HepG2 (cell line): ENCODE measurements around the gene MCTS1. TPM values are rescaled to one million over a fixed set of nuclear protein-coding genes. Genes with fewer than 3 reads are reported as not detected.
"Not testable (repeated sequence)": the region's sequence is repeated elsewhere in the genome, so short reads cannot be mapped to it uniquely, and the experiment has no call there.

ENCODE experiments used
- ATAC-seq: fragments of 200-7000 bp; cut with Tn5 transposase; 3 replicates; pipeline ENCODE4 v1.9.1; 2020; ENCODE audit warnings: mild to moderate bottlenecking, moderate library complexity
- BruUV-seq: library from RNA; stranded (reverse); fragments of 400-500 nt; replicated peaks from 2 replicates; lab custom pipeline; 2021; lab: Mats Ljungman, UMichigan
- CTCF ChIA-PET: fragments of 300-600 bp; formaldehyde crosslinking; extraction: SDS; loops from one replicate; lab custom pipeline; 2021; ENCODE audit warnings: low total read pairs, inconsistent platforms, low intra/inter-chr PET ratio; lab: Yijun Ruan, JAX
- POLR2A ChIA-PET: fragments of 350-600 bp; sonication (Branson Sonifier 250); formaldehyde crosslinking; loops from one replicate; lab custom pipeline; 2020; ENCODE audit warnings: antibody characterized with exemption, inconsistent platforms; lab: Yijun Ruan, JAX
- DNase-seq: peaks from one replicate; pipeline ENCODE4 v3.0.0-alpha.2; 2015; ENCODE audit warnings: low spot score
- FAIRE-seq: peaks from 3 replicates; lab custom pipeline; 2011; peaks lifted over from hg19 to GRCh38; lab: Jason Lieb, UNC
- H2AFZ ChIP-seq: one replicate; pipeline ENCODE4 v1.6.1; 2011; ENCODE audit warnings: low read length, inconsistent platforms
- H3K27ac ChIP-seq: fragments of 300-600 bp; 3 replicates; pipeline ENCODE4 v1.8.0; 2011; ENCODE audit warnings: mixed run types, mild to moderate bottlenecking, mixed read lengths, low read length, inconsistent platforms; ENCODE audit not compliant: insufficient read depth; ENCODE audit errors: extremely low read length
- H3K27me3 ChIP-seq, 2 experiments: fragments of 200-600 bp in 1 of 2; 2 replicates in 1 of 2; 3 replicates in 1 of 2; pipeline versions ENCODE4 v1.6.0 to v1.8.0; 2011; ENCODE audit warnings: low read length in 2 of 2, mild to moderate bottlenecking in 2 of 2, moderate library complexity in 2 of 2, inconsistent platforms in 1 of 2; ENCODE audit not compliant: insufficient read depth in 2 of 2, control insufficient read depth in 1 of 2
- H3K36me3 ChIP-seq, 2 experiments: fragments of 200-600 bp in 1 of 2; replicated peaks in 1 of 2; 2 replicates in 1 of 2; 3 replicates in 1 of 2; pipeline versions ENCODE4 v1.5.1 to v1.8.0; 2011; ENCODE audit warnings: low read length in 2 of 2, inconsistent platforms in 1 of 2; ENCODE audit not compliant: insufficient read depth in 2 of 2, control insufficient read depth in 1 of 2
- H3K4me1 ChIP-seq: 2 replicates; pipeline ENCODE4 v1.5.1; 2012; ENCODE audit warnings: low read length, inconsistent platforms; ENCODE audit not compliant: insufficient read depth
- H3K4me2 ChIP-seq: 2 replicates; pipeline ENCODE4 v1.6.0; 2011; ENCODE audit warnings: low read depth, low read length, inconsistent platforms
- H3K4me3 ChIP-seq, 3 experiments: fragments of 200-600 bp in 1 of 3; sonication (generic), shearing (Covaris generic) in 1 of 3; replicated peaks in 1 of 3; 2 replicates each; pipeline ENCODE4 v1.5.1; 2011 to 2016; ENCODE audit warnings: low read length in 3 of 3, inconsistent platforms in 2 of 3, low read depth in 2 of 3, mild to moderate bottlenecking in 2 of 3, control low read depth in 1 of 3, mixed read lengths in 1 of 3; ENCODE audit not compliant: insufficient read depth in 1 of 3
- H3K79me2 ChIP-seq: one replicate; pipeline ENCODE4 v1.6.1; 2011; ENCODE audit warnings: low read length, inconsistent platforms; ENCODE audit not compliant: insufficient read depth
- H3K9ac ChIP-seq: 2 replicates; pipeline ENCODE4 v1.6.0; 2011; ENCODE audit warnings: mild to moderate bottlenecking, low read depth, low read length, inconsistent platforms; ENCODE audit not compliant: insufficient read depth
- H3K9me3 ChIP-seq: 2 replicates; pipeline ENCODE4 v1.5.1; 2012; ENCODE audit warnings: mild to moderate bottlenecking, low read length
- H4K20me1 ChIP-seq: 2 replicates; pipeline ENCODE4 v1.6.0; 2011; ENCODE audit warnings: inconsistent platforms, mild to moderate bottlenecking, low read length, moderate library complexity; ENCODE audit not compliant: insufficient read depth
- IKZF1 ChIP-seq: fragments of 450-650 bp; IDR thresholded peaks from 2 replicates; pipeline ENCODE4 v1.7.1; 2016
- MAFF ChIP-seq: IDR thresholded peaks from 2 replicates; pipeline ENCODE4 v1.6.1; 2011; ENCODE audit warnings: low read depth, low read length, improper control_type of control experiment
- MLX ChIP-seq: IDR thresholded peaks from 2 replicates; pipeline ENCODE4 v1.6.1; 2016
- RFX5 ChIP-seq: IDR thresholded peaks from 2 replicates; pipeline ENCODE4 v1.6.1; 2011; ENCODE audit warnings: low read depth, low read length, improper control_type of control experiment
- TEF ChIP-seq: sonication (generic); formaldehyde crosslinking; IDR thresholded peaks from 2 replicates; pipeline ENCODE4 v1.5.0; 2020; ENCODE audit warnings: missing genetic modification reagents
- ZHX2 ChIP-seq, 2 experiments: sonication (generic) in 1 of 2; formaldehyde crosslinking in 1 of 2; IDR thresholded peaks; 2 replicates each; pipeline versions ENCODE4 v1.6.1 to v1.9.0; 2014 to 2022; ENCODE audit warnings: antibody characterized with exemption in 1 of 2, borderline replicate concordance in 1 of 2, inconsistent platforms in 1 of 2, low read depth in 1 of 2, missing genetic modification reagents in 1 of 2
- WGBS: methylation state at CpG from one replicate; pipeline ENCODE4 v1.1.6; 2017; ENCODE audit warnings: low lambda C conversion rate; 5-methylcytosine and 5-hydroxymethylcytosine counted together
- in situ Hi-C: cut with HindIII; loops from 2 replicates; pipeline ENCODE4 v1.10.0; 2017; ENCODE audit warnings: low pct_unique_long_range_greater_than_20kb; ENCODE audit not compliant: extremely low pct_ligation_motif_present
- intact Hi-C: fragments of 100-400 bp; cut with micrococcal nuclease; formaldehyde crosslinking; loops from one replicate; pipeline ENCODE4 v1.10.0; 2022; ENCODE audit not compliant: unreplicated experiment
- polyA plus RNA-seq, 8 experiments: library from polyadenylated mRNA; depleted of rRNA in 3 of 8; stranded (reverse) in 7 of 8; unstranded in 1 of 8; fragments of >200 nt; fragmentation: Illumina TruSeq in 4 of 8; extraction: Trizol in 4 of 8; gene quantifications; 2 replicates each; pipeline versions ENCODE4 v1.2.1 to v1.2.3, GENCODE V29; 2011 to 2016; ENCODE audit warnings: low read depth in 4 of 8, missing spikeins in 1 of 8, mixed read lengths in 1 of 8; ENCODE audit not compliant: insufficient read depth in 1 of 8
- total RNA-seq, 5 experiments: library from RNA; depleted of rRNA; stranded (reverse); fragments of >200 nt; fragmentation: Illumina TruSeq; extraction: Trizol; gene quantifications; 2 replicates each; pipeline ENCODE4 v1.2.3, GENCODE V29; 2016; ENCODE audit warnings: low read depth in 1 of 5

Gene MCTS1
- total and polyA plus RNA-seq, 2 of the 13 experiments (the other 11 are each of a cell fraction or from before 2014, with no cell fraction given): 30.1 to 59.0 TPM

- ATAC-seq, H3K9me3 ChIP-seq, H4K20me1 ChIP-seq, H3K27ac ChIP-seq, DNase-seq, H3K9ac ChIP-seq, intact Hi-C loops, FAIRE-seq, H2AFZ ChIP-seq, H3K79me2 ChIP-seq, H3K27me3 ChIP-seq, BruUV-seq, H3K4me3 ChIP-seq, CTCF ChIA-PET, H3K4me2 ChIP-seq, H3K36me3 ChIP-seq, in situ Hi-C loops, POLR2A ChIA-PET, H3K4me1 ChIP-seq: not testable (repeated sequence)
- 0% methylated on average over 1 of the region's 1 CpG for WGBS
Observed at GRCh38 chrX:120652256-120652655, 48.4 kb downstream of the MCTS1 start.

GRCh38 chrX:120653000-120653399 lies 49.1 kb downstream of the MCTS1 start:
- in situ Hi-C loops: no loop called here
- no CpG with 5 or more reads among the region's 3 CpGs for WGBS
- no peak for DNase-seq
- no peaks in the 10 kb centered on the region for H4K20me1 ChIP-seq
- no peak for FAIRE-seq
- H3K9ac ChIP-seq: no peak overlapping the region
- ATAC-seq: no peak
- no peaks in the 10 kb centered on the region for H3K27me3 ChIP-seq
- H3K4me2 ChIP-seq: no peak overlapping the region
- no peak overlapping the region for H3K4me3 ChIP-seq
- no peak overlapping the region for H3K27ac ChIP-seq
- intact Hi-C loops: no loop called here
- H3K9me3 ChIP-seq: no peaks in the 10 kb centered on the region
- BruUV-seq: no TSS peak
- no peak overlapping the region for H2AFZ ChIP-seq
- H3K36me3 ChIP-seq: no peaks in the 10 kb centered on the region
- no peaks in the 10 kb centered on the region for H3K4me1 ChIP-seq
- ChIA-PET CTCF (no interaction called here), POLR2A (no interaction called here)
- no peaks in the 10 kb centered on the region for H3K79me2 ChIP-seq
- TF ChIP-seq RFX5 (no peak), ZHX2 (IDR thresholded peaks at IDR 0.05; ENCODE audit: low read depth) (no peak), ZHX2 (CRISPR knock-in tag; IDR thresholded peaks at IDR 0.05; ENCODE audit: borderline replicate concordance) (no peak), MLX (CRISPR knock-in tag) (no peak), TEF (CRISPR knock-in tag) (no peak), IKZF1 (no peak), MAFF (no peak)
